GM18870 (cell line): ENCODE data around the gene COX7B2.

Experiments
- ATAC-seq: cut with Tn5 transposase; IDR thresholded peaks from one replicate; pipeline ENCODE4 v1.9.1; 2021; ENCODE audit warnings: moderate library complexity; ENCODE audit not compliant: unreplicated experiment

The COX7B2 gene

DNA sequence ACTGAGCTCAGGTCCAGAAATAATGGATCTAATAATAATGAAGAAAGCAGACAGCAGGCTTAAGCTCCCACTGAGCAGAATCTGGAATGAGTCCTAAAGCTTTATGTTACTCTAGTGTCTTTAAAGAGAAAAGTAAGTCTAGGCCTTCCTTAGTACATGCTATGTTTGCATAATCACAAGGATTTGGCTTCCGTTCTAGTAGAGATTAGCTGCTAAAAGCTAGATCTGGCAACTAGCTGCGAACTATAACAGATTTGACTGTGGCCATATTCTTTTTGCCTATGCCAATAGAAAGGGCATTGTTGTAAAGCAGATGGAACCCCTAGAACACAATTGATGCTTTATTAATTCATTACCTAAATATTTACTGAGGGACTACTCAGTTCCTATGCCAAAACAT, 19.0 kb downstream of the COX7B2 start:
- ATAC-seq = no peak

GRCh38 chr4:46889410-46889809, 19.6 kb downstream of the COX7B2 start:
- no peak for ATAC-seq

- ATAC-seq = no peak
Observed at GRCh38 chr4:46886711-46887110, 22.3 kb downstream of the COX7B2 start.

- ATAC-seq = no peak
Observed at GRCh38 chr4:46878641-46879040, 30.4 kb downstream of the COX7B2 start.

DNA sequence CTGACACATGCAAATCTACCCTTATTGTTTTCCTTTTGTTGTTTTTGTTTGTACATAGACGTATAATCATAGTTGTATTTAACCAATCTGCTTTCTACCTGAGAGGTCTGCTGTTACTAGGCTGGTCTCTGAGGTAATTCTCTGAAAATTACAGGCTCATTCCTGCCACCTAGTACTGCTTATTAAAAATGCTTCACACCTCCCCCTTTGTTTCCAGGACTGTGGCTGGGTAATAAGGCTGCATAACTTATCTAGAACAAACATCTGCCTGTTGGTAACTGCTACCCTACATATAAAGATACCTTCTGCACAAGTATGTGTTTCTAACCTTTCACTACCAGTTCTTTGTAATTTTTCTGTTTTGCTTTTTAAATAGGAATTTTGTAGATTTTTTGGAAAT, 34.2 kb downstream of the COX7B2 start:
- no peak for ATAC-seq

GRCh38 chr4:46870411-46870810, 38.6 kb downstream of the COX7B2 start:
- no peak for ATAC-seq

- ATAC-seq = no peak
Observed at GRCh38 chr4:46856333-46856732, 52.7 kb downstream of the COX7B2 start.

GRCh38 chr4:46852800-46853199, 56.2 kb downstream of the COX7B2 start:
- no peak for ATAC-seq

DNA sequence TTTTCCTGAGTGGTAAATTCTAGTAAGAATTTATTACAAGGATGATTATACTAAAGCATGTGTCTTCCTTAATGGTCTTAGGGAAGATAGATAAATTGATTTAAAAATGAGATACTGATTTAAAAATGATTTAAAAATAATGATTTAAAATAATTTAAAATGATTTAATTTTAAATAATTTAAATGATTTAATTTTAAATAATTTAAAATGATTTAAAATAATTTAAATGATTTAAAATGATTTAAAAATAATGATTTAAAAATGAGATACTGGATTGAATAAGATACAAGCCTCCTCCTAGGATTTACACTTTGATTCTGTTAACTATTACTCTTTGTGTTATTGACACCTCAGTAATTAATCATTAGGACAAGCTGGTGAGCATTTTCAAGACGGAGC, 59.0 kb downstream of the COX7B2 start:
- ATAC-seq = no peak

GRCh38 chr4:46844325-46844917, 64.6 kb downstream of the COX7B2 start:
- no peak for ATAC-seq

DNA sequence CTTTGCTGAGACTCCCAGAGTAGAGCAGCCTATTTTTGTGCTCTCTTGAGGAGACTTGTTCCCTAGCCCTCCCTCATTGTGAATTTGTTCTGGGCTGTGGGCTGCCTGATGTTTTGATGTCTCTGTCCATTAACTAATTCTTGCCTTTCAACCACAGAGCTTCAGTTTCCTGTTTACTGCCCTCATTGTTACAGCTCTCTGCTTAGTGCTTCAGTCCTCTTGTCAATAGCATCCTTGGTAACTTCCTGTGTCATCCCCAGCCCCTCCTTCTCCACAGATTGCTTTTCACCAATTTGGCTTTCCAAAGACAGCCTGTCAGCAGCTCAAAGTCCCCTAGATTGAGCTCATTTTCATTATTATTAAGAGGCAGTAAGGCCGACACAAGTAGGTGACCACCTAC, 69.9 kb downstream of the COX7B2 start:
- ATAC-seq = peak; percentile 50

DNA sequence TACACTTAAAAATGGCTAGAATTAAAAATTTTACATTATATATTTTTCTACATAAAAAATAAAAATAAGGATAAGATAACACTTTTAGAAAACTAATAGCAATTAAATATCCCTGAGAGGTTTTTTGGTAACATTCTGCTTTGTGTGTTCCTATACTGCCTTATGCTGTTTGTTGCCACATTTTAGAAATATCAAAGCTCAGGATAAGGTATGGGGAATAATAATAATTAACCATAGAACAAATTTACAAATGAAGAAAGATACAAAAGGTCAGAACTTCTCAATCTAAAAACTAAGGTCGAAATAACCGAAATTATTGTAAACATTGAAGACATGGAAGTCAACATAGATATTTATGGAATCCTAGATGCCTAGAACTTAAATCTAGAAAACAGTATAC, 71.4 kb downstream of the COX7B2 start:
- ATAC-seq = no peak

GRCh38 chr4:46836584-46836983, 72.5 kb downstream of the COX7B2 start:
- no peak for ATAC-seq

GRCh38 chr4:46830971-46831454, 78.0 kb downstream of the COX7B2 start:
- ATAC-seq = no peak

DNA sequence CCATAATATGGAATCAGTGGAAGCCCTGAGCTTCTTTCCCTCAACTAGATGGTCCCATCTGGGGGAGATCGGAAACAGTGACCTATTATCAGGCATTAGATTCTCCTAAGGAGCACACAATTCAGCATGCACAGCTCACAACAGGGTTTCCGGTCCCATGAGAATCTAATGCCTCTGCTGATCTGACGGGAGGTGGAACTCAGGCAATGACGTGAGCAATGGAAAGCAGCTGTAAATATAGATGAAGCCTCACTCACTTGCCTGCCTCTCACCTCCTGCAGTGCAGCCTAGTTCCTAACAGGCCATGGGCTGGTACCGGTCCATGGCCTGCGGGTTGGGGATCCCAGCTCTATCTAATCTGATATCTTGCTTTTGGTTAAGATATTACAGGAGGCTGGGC, 88.9 kb downstream of the COX7B2 start:
- ATAC-seq = no peak

DNA sequence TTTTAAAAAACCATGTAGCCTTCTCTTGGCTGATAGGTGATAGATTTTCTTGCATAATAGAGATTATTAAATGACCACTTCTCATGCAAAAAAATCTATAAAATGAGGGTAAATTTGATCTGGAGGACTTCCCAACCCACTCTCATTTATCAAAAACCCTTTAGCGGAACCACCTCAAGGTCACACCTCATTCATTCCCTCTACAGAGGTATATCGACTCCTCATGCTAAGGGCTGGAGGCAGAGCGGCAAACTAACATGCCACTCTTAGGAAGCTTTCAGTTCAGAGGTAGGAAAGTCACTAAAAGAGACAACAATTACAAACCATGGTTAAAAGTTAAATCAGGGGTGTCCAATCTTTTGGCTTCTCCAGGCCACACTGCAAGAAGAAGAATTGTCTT, 90.0 kb downstream of the COX7B2 start:
- no peak for ATAC-seq

- no peak for ATAC-seq
Observed at GRCh38 chr4:46818604-46819003, 90.4 kb downstream of the COX7B2 start.

- ATAC-seq = no peak
Observed at GRCh38 chr4:46817806-46818205, 91.2 kb downstream of the COX7B2 start.

- ATAC-seq = no peak
Observed at GRCh38 chr4:46804781-46805413, 104.1 kb downstream of the COX7B2 start.

- ATAC-seq = no peak
Observed at GRCh38 chr4:46793036-46793435, 116.0 kb downstream of the COX7B2 start.

GRCh38 chr4:46781434-46782092, 127.5 kb downstream of the COX7B2 start:
- no peak for ATAC-seq

DNA sequence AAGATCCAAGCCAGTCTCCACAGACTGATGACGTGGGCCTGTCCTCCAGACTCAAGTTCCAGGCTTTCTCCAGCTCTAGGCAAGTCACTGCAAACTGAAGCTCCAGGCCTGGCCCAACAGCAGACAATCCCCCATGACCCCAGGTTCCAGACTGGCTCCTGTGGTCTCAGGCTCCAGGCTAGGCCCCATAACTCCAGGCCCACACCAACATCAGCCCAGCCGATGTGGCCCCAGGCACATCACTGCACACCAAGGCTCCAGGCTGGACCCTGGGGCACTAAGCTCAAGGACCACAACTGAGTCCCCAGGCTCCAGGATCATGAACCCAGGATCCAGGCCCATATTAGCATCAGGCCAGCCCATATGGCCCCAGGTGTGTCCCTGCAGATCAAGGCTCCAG, 143.6 kb downstream of the COX7B2 start:
- no peak for ATAC-seq
